ENCODE measurements around the gene PRM3.

The PRM3 gene

GRCh38 chr16:11241480-11242204 lies 31.8 kb downstream of the PRM3 start:
- no peak overlapping the region for H3K27ac ChIP-seq (ENCODE audit: low read depth, low read length)
- no peaks in the 10 kb centered on the region for H3K4me1 ChIP-seq (ENCODE audit: insufficient read depth, low read length)
- H3K9me3 ChIP-seq (ENCODE audit: low read length) = no peaks in the 10 kb centered on the region
- H3K36me3 ChIP-seq (ENCODE audit: insufficient read depth, low read length) = no peaks in the 10 kb centered on the region
- H3K4me3 ChIP-seq (ENCODE audit: low read depth in 1 of 2, low read length in 2 of 2) = no peak overlapping the region
- H3K27me3 ChIP-seq (ENCODE audit: control insufficient read depth in 1 of 2, insufficient read depth in 2 of 2, low read length in 2 of 2) = no peaks in the 10 kb centered on the region
- no peak overlapping the region for H3K9ac ChIP-seq (ENCODE audit: low read length)

GRCh38 chr16:11240636-11241473 lies 32.6 kb downstream of the PRM3 start:
- H3K36me3 ChIP-seq (ENCODE audit: insufficient read depth, low read length) = no peaks in the 10 kb centered on the region
- no peaks in the 10 kb centered on the region for H3K4me1 ChIP-seq (ENCODE audit: insufficient read depth, low read length)
- no peak overlapping the region for H3K27ac ChIP-seq (ENCODE audit: low read depth, low read length)
- H3K4me3 ChIP-seq (ENCODE audit: low read depth in 1 of 2, low read length in 2 of 2) = no peak overlapping the region
- H3K9me3 ChIP-seq (ENCODE audit: low read length) = no peaks in the 10 kb centered on the region
- H3K27me3 ChIP-seq (ENCODE audit: control insufficient read depth in 1 of 2, insufficient read depth in 2 of 2, low read length in 2 of 2) = no peaks in the 10 kb centered on the region
- no peak overlapping the region for H3K9ac ChIP-seq (ENCODE audit: low read length)

- H3K4me3 ChIP-seq (ENCODE audit: low read depth in 1 of 2, low read length in 2 of 2) = no peak overlapping the region
- H3K9me3 ChIP-seq (ENCODE audit: low read length) = no peaks in the 10 kb centered on the region
- H3K27me3 ChIP-seq (ENCODE audit: control insufficient read depth in 1 of 2, insufficient read depth in 2 of 2, low read length in 2 of 2) = no peaks in the 10 kb centered on the region
- no peaks in the 10 kb centered on the region for H3K4me1 ChIP-seq (ENCODE audit: insufficient read depth, low read length)
- no peaks in the 10 kb centered on the region for H3K36me3 ChIP-seq (ENCODE audit: insufficient read depth, low read length)
- no peak overlapping the region for H3K9ac ChIP-seq (ENCODE audit: low read length)
- no peak overlapping the region for H3K27ac ChIP-seq (ENCODE audit: low read depth, low read length)
These were observed 33.5 kb downstream of the PRM3 start for GRCh38 chr16:11239644-11240632.

GRCh38 chr16:11238272-11239202 lies 34.9 kb downstream of the PRM3 start:
- H3K9me3 ChIP-seq (ENCODE audit: low read length) = no peaks in the 10 kb centered on the region
- no peaks in the 10 kb centered on the region for H3K4me1 ChIP-seq (ENCODE audit: insufficient read depth, low read length)
- H3K27me3 ChIP-seq (ENCODE audit: control insufficient read depth in 1 of 2, insufficient read depth in 2 of 2, low read length in 2 of 2) = no peaks in the 10 kb centered on the region
- H3K27ac ChIP-seq (ENCODE audit: low read depth, low read length) = no peak overlapping the region
- no peak overlapping the region for H3K4me3 ChIP-seq (ENCODE audit: low read depth in 1 of 2, low read length in 2 of 2)
- H3K36me3 ChIP-seq (ENCODE audit: insufficient read depth, low read length) = no peaks in the 10 kb centered on the region
- no peak overlapping the region for H3K9ac ChIP-seq (ENCODE audit: low read length)

- H3K4me1 ChIP-seq (ENCODE audit: insufficient read depth, low read length) = no peaks in the 10 kb centered on the region
- H3K27ac ChIP-seq (ENCODE audit: low read depth, low read length) = no peak overlapping the region
- no peaks in the 10 kb centered on the region for H3K27me3 ChIP-seq (ENCODE audit: control insufficient read depth in 1 of 2, insufficient read depth in 2 of 2, low read length in 2 of 2)
- H3K9ac ChIP-seq (ENCODE audit: low read length) = no peak overlapping the region
- no peaks in the 10 kb centered on the region for H3K9me3 ChIP-seq (ENCODE audit: low read length)
- H3K36me3 ChIP-seq (ENCODE audit: insufficient read depth, low read length) = no peaks in the 10 kb centered on the region
- no peak overlapping the region for H3K4me3 ChIP-seq (ENCODE audit: low read depth in 1 of 2, low read length in 2 of 2)
These were observed 36.8 kb downstream of the PRM3 start for GRCh38 chr16:11236461-11237254.

- H3K27ac ChIP-seq (ENCODE audit: low read depth, low read length) = no peak overlapping the region
- H3K36me3 ChIP-seq (ENCODE audit: insufficient read depth, low read length) = no peaks in the 10 kb centered on the region
- no peak overlapping the region for H3K4me3 ChIP-seq (ENCODE audit: low read depth in 1 of 2, low read length in 2 of 2)
- H3K27me3 ChIP-seq (ENCODE audit: control insufficient read depth in 1 of 2, insufficient read depth in 2 of 2, low read length in 2 of 2) = no peaks in the 10 kb centered on the region
- H3K9ac ChIP-seq (ENCODE audit: low read length) = no peak overlapping the region
- no peaks in the 10 kb centered on the region for H3K4me1 ChIP-seq (ENCODE audit: insufficient read depth, low read length)
- no peaks in the 10 kb centered on the region for H3K9me3 ChIP-seq (ENCODE audit: low read length)
These were observed 37.8 kb downstream of the PRM3 start for GRCh38 chr16:11235703-11235991.

GRCh38 chr16:11234884-11235702 lies 38.3 kb downstream of the PRM3 start:
- no peak overlapping the region for H3K27ac ChIP-seq (ENCODE audit: low read depth, low read length)
- no peaks in the 10 kb centered on the region for H3K4me1 ChIP-seq (ENCODE audit: insufficient read depth, low read length)
- no peak overlapping the region for H3K9ac ChIP-seq (ENCODE audit: low read length)
- H3K9me3 ChIP-seq (ENCODE audit: low read length) = no peaks in the 10 kb centered on the region
- H3K4me3 ChIP-seq (ENCODE audit: low read depth in 1 of 2, low read length in 2 of 2) = no peak overlapping the region
- H3K27me3 ChIP-seq (ENCODE audit: control insufficient read depth in 1 of 2, insufficient read depth in 2 of 2, low read length in 2 of 2) = no peaks in the 10 kb centered on the region
- H3K36me3 ChIP-seq (ENCODE audit: insufficient read depth, low read length) = no peaks in the 10 kb centered on the region

- Histone ChIP-seq H3K27ac (ENCODE audit: low read depth, low read length) (no peak overlapping the region), H3K27me3 (ENCODE audit: control insufficient read depth in 1 of 2, insufficient read depth in 2 of 2, low read length in 2 of 2) (no peaks in the 10 kb centered on the region), H3K36me3 (ENCODE audit: insufficient read depth, low read length) (no peaks in the 10 kb centered on the region), H3K4me1 (ENCODE audit: insufficient read depth, low read length) (no peaks in the 10 kb centered on the region), H3K9ac (ENCODE audit: low read length) (no peak overlapping the region), H3K4me3 (ENCODE audit: low read depth in 1 of 2, low read length in 2 of 2) (no peak overlapping the region), H3K9me3 (ENCODE audit: low read length) (no peaks in the 10 kb centered on the region)
These were observed 39.6 kb downstream of the PRM3 start for GRCh38 chr16:11233727-11234376.

- Histone ChIP-seq H3K27me3 (ENCODE audit: control insufficient read depth in 1 of 2, insufficient read depth in 2 of 2, low read length in 2 of 2) (no peaks in the 10 kb centered on the region), H3K9me3 (ENCODE audit: low read length) (no peaks in the 10 kb centered on the region), H3K36me3 (ENCODE audit: insufficient read depth, low read length) (no peaks in the 10 kb centered on the region), H3K9ac (ENCODE audit: low read length) (no peak overlapping the region), H3K4me1 (ENCODE audit: insufficient read depth, low read length) (no peaks in the 10 kb centered on the region), H3K27ac (ENCODE audit: low read depth, low read length) (no peak overlapping the region), H3K4me3 (ENCODE audit: low read depth in 1 of 2, low read length in 2 of 2) (no peak overlapping the region)
These were observed 40.3 kb downstream of the PRM3 start for GRCh38 chr16:11232852-11233726.

Data from muscle layer of colon (tissue), 2 donors.